SK-N-SH (cell line): ENCODE data around the gene OR10G3. TPM values are rescaled to one million over a fixed set of nuclear protein-coding genes. Genes with fewer than 3 reads are reported as not detected.

Experiments
- CTCF ChIA-PET: fragments of 300-600, 350-600 bp; formaldehyde crosslinking; extraction: SDS; loops from one replicate; lab custom pipeline; 2021; lab: Yijun Ruan, JAX
- POLR2A ChIA-PET: fragments of 350-600 bp; sonication (Branson Sonifier 250); formaldehyde crosslinking; extraction: SDS; loops from one replicate; lab custom pipeline; 2020; ENCODE audit warnings: antibody characterized with exemption, inconsistent platforms; lab: Yijun Ruan, JAX
- DNase-seq: peaks from one replicate; pipeline ENCODE4 v3.0.0; 2012
- H2AFZ ChIP-seq: fragments of 200-600 bp; sonication (generic); 2 replicates; pipeline ENCODE4 v1.8.1; 2016; ENCODE audit warnings: antibody characterized with exemption, mild to moderate bottlenecking, low read depth
- H3F3A ChIP-seq: fragments of 200-600 bp; sonication (generic); replicated peaks from 2 replicates; pipeline ENCODE3; 2016; ENCODE audit warnings: antibody characterized with exemption, mild to moderate bottlenecking; ENCODE audit not compliant: insufficient read depth
- H3K27ac ChIP-seq, 2 experiments: fragments of 200-500 bp in 1 of 2; fragments of 200-600 bp in 1 of 2; sonication (Bioruptor generic) in 1 of 2; sonication (generic), shearing (Covaris generic) in 1 of 2; 2 replicates each; pipeline versions ENCODE4 v1.5.1 to v1.6.1; 2014 to 2016; ENCODE audit warnings: low read depth in 2 of 2, inconsistent platforms in 1 of 2, low read length in 1 of 2, mild to moderate bottlenecking in 1 of 2, mixed read lengths in 1 of 2
- H3K27me3 ChIP-seq: fragments of 200-600 bp; sonication (generic), shearing (Covaris generic); 2 replicates; pipeline ENCODE4 v1.6.1; 2016; ENCODE audit warnings: mixed run types; ENCODE audit not compliant: insufficient read depth
- H3K36me3 ChIP-seq, 2 experiments: fragments of 200-500 bp in 1 of 2; fragments of 200-600 bp in 1 of 2; sonication (Bioruptor generic) in 1 of 2; sonication (generic) in 1 of 2; replicated peaks in 1 of 2; 2 replicates each; pipeline versions ENCODE3 to v1.5.1; 2014 to 2016; ENCODE audit warnings: low read length in 1 of 2, mild to moderate bottlenecking in 1 of 2; ENCODE audit not compliant: insufficient read depth in 2 of 2, control insufficient read depth in 1 of 2
- H3K4me1 ChIP-seq, 2 experiments: fragments of 200-500 bp in 1 of 2; fragments of 200-600 bp in 1 of 2; sonication (Bioruptor generic) in 1 of 2; sonication (generic), shearing (Covaris generic) in 1 of 2; 2 replicates each; pipeline versions ENCODE4 v1.5.1 to v1.6.1; 2014 to 2016; ENCODE audit warnings: low read depth in 1 of 2, low read length in 1 of 2, mixed run types in 1 of 2; ENCODE audit not compliant: insufficient read depth in 2 of 2, control insufficient read depth in 1 of 2
- H3K4me2 ChIP-seq: fragments of 200-600 bp; sonication (generic), shearing (Covaris generic); 2 replicates; pipeline ENCODE4 v1.6.1; 2017; ENCODE audit warnings: mixed run types
- H3K4me3 ChIP-seq, 2 experiments: fragments of 200-500 bp in 1 of 2; fragments of 200-600 bp in 1 of 2; sonication (Bioruptor generic) in 1 of 2; sonication (generic), shearing (Covaris generic) in 1 of 2; 2 replicates each; pipeline versions ENCODE4 v1.5.1 to v1.8.1; 2014 to 2016; ENCODE audit warnings: low read depth in 2 of 2, inconsistent platforms in 1 of 2, low read length in 1 of 2, mild to moderate bottlenecking in 1 of 2, mixed read lengths in 1 of 2, moderate library complexity in 1 of 2
- H3K79me2 ChIP-seq: fragments of 200-600 bp; sonication (generic); 2 replicates; pipeline ENCODE4 v1.8.1; 2017; ENCODE audit warnings: mild to moderate bottlenecking; ENCODE audit not compliant: insufficient read depth
- H3K9ac ChIP-seq: fragments of 200-600 bp; sonication (generic); 2 replicates; pipeline ENCODE4 v1.6.1; 2017; ENCODE audit warnings: mixed run types
- H3K9me2 ChIP-seq: fragments of 200-600 bp; sonication (generic); 2 replicates; pipeline ENCODE4 v1.6.1; 2017; ENCODE audit warnings: mixed run types
- H3K9me3 ChIP-seq: fragments of 200-600 bp; sonication (generic); 2 replicates; pipeline ENCODE4 v1.6.1; 2017; ENCODE audit warnings: mixed run types, mild to moderate bottlenecking, moderate library complexity
- H4K20me1 ChIP-seq: fragments of 200-600 bp; sonication (generic); 2 replicates; pipeline ENCODE4 v1.6.1; 2017; ENCODE audit warnings: mild to moderate bottlenecking, mixed run types; ENCODE audit not compliant: insufficient read depth
- ELF1 ChIP-seq: IDR thresholded peaks from 2 replicates; pipeline ENCODE4 v1.4.0; 2012
- EP300 ChIP-seq, 2 experiments: IDR thresholded peaks; 2 replicates each; pipeline versions ENCODE4 v1.4.0 to v1.6.1; 2012; ENCODE audit warnings: borderline replicate concordance in 1 of 2, low read depth in 1 of 2, low read length in 1 of 2
- EZH2phosphoT487 ChIP-seq: fragments of 200-600 bp; sonication (generic); IDR thresholded peaks from 2 replicates; pipeline ENCODE4 v1.6.1; 2017; ENCODE audit warnings: low read depth, mixed run types, mild to moderate bottlenecking, antibody characterized with exemption, moderate library complexity, borderline replicate concordance
- FOSL2 ChIP-seq: IDR thresholded peaks from 2 replicates; pipeline ENCODE4 v1.4.0; 2012; ENCODE audit warnings: low read depth, mild to moderate bottlenecking, moderate library complexity, borderline replicate concordance
- FOXJ3 ChIP-seq: sonication (generic); formaldehyde crosslinking; IDR thresholded peaks from 2 replicates; pipeline ENCODE4 v1.5.1; 2020; ENCODE audit warnings: mild to moderate bottlenecking, missing genetic modification reagents
- GABPA ChIP-seq: IDR thresholded peaks from 2 replicates; pipeline ENCODE4 v1.4.0; 2012; ENCODE audit warnings: low read depth, mild to moderate bottlenecking
- MXI1 ChIP-seq: IDR thresholded peaks from 2 replicates; pipeline ENCODE4 v1.6.1; 2012; ENCODE audit warnings: mild to moderate bottlenecking, low read depth, low read length, improper control_type of control experiment
- NFIC ChIP-seq: IDR thresholded peaks from 2 replicates; pipeline ENCODE4 v1.4.0; 2012; ENCODE audit warnings: borderline replicate concordance
- NRF1 ChIP-seq: IDR thresholded peaks from 2 replicates; pipeline ENCODE4 v1.6.1; 2012; ENCODE audit warnings: low read depth, mild to moderate bottlenecking, low read length
- RAD21 ChIP-seq: IDR thresholded peaks from 2 replicates; pipeline ENCODE4 v1.6.1; 2012; ENCODE audit warnings: mild to moderate bottlenecking, low read length
- RFX5 ChIP-seq: IDR thresholded peaks from 2 replicates; pipeline ENCODE4 v1.6.1; 2012; ENCODE audit warnings: mild to moderate bottlenecking, improper control_type of control experiment, low read length
- RXRA ChIP-seq: IDR thresholded peaks from 2 replicates; pipeline ENCODE4 v1.4.0; 2012; ENCODE audit warnings: low read depth, mild to moderate bottlenecking, borderline replicate concordance
- SIN3A ChIP-seq: IDR thresholded peaks from 2 replicates; pipeline ENCODE4 v1.6.1; 2012; ENCODE audit warnings: low read depth, mild to moderate bottlenecking, low read length, moderate library complexity, borderline replicate concordance
- TAF1 ChIP-seq: IDR thresholded peaks from 2 replicates; pipeline ENCODE4 v1.6.1; 2012; ENCODE audit warnings: low read depth, mild to moderate bottlenecking, low read length, moderate library complexity, borderline replicate concordance
- TCF12 ChIP-seq: IDR thresholded peaks from 2 replicates; pipeline ENCODE4 v1.4.0; 2012
- polyA plus RNA-seq, 3 experiments: library from polyadenylated mRNA; depleted of rRNA; stranded (reverse); fragments of >200 nt; gene quantifications; 2 replicates each; pipeline ENCODE4 v1.2.3, GENCODE V29; 2012
- TF ChIP-seq, protein P1 (sequence below): IDR thresholded peaks from 2 replicates; pipeline ENCODE4 v1.4.0; 2012; ENCODE audit warnings: low read depth, borderline replicate concordance
- TF ChIP-seq, protein P2 (sequence below): IDR thresholded peaks from 2 replicates; pipeline ENCODE4 v1.6.1; 2012; ENCODE audit warnings: mild to moderate bottlenecking, low read depth, low read length, moderate library complexity
- TF ChIP-seq, protein P3 (sequence below): IDR thresholded peaks from 2 replicates; pipeline ENCODE4 v1.4.0; 2012; ENCODE audit warnings: low read depth, borderline replicate concordance
- TF ChIP-seq, protein P4 (sequence below): fragments of 200-600 bp; sonication (generic); IDR thresholded peaks from 2 replicates; pipeline ENCODE4 v1.6.1; 2017; ENCODE audit warnings: antibody characterized with exemption, mild to moderate bottlenecking, moderate library complexity

Gene OR10G3
- polyA plus RNA-seq, 1 of the 3 experiments (the other 2 are of a cell fraction) = not detected

DNA sequence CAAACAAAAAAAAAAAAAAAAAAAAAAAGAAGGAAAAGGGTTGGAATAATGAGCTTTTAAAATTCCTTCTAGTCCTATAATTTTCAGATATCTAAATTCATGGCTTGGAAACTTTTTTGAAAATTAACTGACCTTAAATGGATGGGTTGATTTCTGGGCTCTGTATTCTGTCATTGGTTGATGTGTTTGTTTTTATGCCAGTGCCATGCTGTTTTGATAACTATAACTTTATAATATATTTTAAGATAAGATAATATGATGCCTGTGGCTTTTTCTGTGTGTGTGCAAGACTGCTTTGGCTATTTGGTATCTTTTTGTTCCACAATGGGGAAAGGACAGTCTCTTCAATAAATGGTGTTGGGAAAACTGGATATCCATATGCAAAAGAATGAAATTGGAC is 7.3 kb downstream of the OR10G3 start:
- H3K9me3 ChIP-seq = no peaks in the 10 kb centered on the region; the same call in 1 of the 2 replicates
- H3F3A ChIP-seq = no peaks in the 10 kb centered on the region
- TF ChIP-seq, protein P1, sequence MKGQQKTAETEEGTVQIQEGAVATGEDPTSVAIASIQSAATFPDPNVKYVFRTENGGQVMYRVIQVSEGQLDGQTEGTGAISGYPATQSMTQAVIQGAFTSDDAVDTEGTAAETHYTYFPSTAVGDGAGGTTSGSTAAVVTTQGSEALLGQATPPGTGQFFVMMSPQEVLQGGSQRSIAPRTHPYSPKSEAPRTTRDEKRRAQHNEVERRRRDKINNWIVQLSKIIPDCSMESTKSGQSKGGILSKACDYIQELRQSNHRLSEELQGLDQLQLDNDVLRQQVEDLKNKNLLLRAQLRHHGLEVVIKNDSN = no peak
- TF ChIP-seq, protein P2, sequence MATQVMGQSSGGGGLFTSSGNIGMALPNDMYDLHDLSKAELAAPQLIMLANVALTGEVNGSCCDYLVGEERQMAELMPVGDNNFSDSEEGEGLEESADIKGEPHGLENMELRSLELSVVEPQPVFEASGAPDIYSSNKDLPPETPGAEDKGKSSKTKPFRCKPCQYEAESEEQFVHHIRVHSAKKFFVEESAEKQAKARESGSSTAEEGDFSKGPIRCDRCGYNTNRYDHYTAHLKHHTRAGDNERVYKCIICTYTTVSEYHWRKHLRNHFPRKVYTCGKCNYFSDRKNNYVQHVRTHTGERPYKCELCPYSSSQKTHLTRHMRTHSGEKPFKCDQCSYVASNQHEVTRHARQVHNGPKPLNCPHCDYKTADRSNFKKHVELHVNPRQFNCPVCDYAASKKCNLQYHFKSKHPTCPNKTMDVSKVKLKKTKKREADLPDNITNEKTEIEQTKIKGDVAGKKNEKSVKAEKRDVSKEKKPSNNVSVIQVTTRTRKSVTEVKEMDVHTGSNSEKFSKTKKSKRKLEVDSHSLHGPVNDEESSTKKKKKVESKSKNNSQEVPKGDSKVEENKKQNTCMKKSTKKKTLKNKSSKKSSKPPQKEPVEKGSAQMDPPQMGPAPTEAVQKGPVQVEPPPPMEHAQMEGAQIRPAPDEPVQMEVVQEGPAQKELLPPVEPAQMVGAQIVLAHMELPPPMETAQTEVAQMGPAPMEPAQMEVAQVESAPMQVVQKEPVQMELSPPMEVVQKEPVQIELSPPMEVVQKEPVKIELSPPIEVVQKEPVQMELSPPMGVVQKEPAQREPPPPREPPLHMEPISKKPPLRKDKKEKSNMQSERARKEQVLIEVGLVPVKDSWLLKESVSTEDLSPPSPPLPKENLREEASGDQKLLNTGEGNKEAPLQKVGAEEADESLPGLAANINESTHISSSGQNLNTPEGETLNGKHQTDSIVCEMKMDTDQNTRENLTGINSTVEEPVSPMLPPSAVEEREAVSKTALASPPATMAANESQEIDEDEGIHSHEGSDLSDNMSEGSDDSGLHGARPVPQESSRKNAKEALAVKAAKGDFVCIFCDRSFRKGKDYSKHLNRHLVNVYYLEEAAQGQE = no peak
- TF ChIP-seq RFX5 (no peak), EP300 (IDR thresholded peaks at IDR 0.05; ENCODE audit: borderline replicate concordance in 1 of 2, low read depth in 1 of 2, low read length in 1 of 2) (no peak), NRF1 (no peak), MXI1 (no peak), NFIC (no peak), TCF12 (no peak), FOSL2 (no peak), RXRA (no peak), TAF1 (no peak), RAD21 (no peak), GABPA (no peak), FOXJ3 (CRISPR knock-in tag) (no peak), SIN3A (no peak), ELF1 (no peak), EZH2phosphoT487 (no peak)
- TF ChIP-seq, protein P3, sequence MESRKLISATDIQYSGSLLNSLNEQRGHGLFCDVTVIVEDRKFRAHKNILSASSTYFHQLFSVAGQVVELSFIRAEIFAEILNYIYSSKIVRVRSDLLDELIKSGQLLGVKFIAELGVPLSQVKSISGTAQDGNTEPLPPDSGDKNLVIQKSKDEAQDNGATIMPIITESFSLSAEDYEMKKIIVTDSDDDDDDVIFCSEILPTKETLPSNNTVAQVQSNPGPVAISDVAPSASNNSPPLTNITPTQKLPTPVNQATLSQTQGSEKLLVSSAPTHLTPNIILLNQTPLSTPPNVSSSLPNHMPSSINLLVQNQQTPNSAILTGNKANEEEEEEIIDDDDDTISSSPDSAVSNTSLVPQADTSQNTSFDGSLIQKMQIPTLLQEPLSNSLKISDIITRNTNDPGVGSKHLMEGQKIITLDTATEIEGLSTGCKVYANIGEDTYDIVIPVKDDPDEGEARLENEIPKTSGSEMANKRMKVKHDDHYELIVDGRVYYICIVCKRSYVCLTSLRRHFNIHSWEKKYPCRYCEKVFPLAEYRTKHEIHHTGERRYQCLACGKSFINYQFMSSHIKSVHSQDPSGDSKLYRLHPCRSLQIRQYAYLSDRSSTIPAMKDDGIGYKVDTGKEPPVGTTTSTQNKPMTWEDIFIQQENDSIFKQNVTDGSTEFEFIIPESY = no peak
- TF ChIP-seq, protein P4, sequence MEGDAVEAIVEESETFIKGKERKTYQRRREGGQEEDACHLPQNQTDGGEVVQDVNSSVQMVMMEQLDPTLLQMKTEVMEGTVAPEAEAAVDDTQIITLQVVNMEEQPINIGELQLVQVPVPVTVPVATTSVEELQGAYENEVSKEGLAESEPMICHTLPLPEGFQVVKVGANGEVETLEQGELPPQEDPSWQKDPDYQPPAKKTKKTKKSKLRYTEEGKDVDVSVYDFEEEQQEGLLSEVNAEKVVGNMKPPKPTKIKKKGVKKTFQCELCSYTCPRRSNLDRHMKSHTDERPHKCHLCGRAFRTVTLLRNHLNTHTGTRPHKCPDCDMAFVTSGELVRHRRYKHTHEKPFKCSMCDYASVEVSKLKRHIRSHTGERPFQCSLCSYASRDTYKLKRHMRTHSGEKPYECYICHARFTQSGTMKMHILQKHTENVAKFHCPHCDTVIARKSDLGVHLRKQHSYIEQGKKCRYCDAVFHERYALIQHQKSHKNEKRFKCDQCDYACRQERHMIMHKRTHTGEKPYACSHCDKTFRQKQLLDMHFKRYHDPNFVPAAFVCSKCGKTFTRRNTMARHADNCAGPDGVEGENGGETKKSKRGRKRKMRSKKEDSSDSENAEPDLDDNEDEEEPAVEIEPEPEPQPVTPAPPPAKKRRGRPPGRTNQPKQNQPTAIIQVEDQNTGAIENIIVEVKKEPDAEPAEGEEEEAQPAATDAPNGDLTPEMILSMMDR = no peak
- H4K20me1 ChIP-seq = no peaks in the 10 kb centered on the region
- no peaks in the 10 kb centered on the region for H3K79me2 ChIP-seq
- H3K9ac ChIP-seq = no peak overlapping the region
- H3K36me3 ChIP-seq = no peaks in the 10 kb centered on the region
- no peak overlapping the region for H3K4me2 ChIP-seq
- H3K4me3 ChIP-seq = no peak overlapping the region
- no peak overlapping the region for H2AFZ ChIP-seq
- DNase-seq = no peak
- H3K4me1 ChIP-seq = no peaks in the 10 kb centered on the region
- peaks cover 43% of the 10 kb centered on the region; the same call in 1 of the 2 replicates for H3K27me3 ChIP-seq
- no peak overlapping the region for H3K27ac ChIP-seq
- POLR2A ChIA-PET = no interaction called here
- no peaks in the 10 kb centered on the region for H3K9me2 ChIP-seq
- CTCF ChIA-PET = interaction anchor here (1.1 kb wide), 2 partner anchors 12 to 13 kb away, joined by 3 read pairs; no protein-coding TSS in a partner anchor
